Endothelial cell (in vitro differentiated cells): ENCODE measurements around the gene EMILIN1. TPM values are rescaled to one million over a fixed set of nuclear protein-coding genes. Genes with fewer than 3 reads are reported as not detected.

ENCODE experiments used
- DNase-seq: peaks from one replicate; pipeline ENCODE4 v3.0.0; 2021; ENCODE audit warnings: low spot score
- H3K27ac Mint-ChIP-seq: one replicate; pipeline ENCODE4 v1.8.0; 2021; ENCODE audit warnings: mixed read lengths, inconsistent platforms; ENCODE audit not compliant: unreplicated experiment
- H3K27me3 Mint-ChIP-seq: one replicate; pipeline ENCODE4 v1.8.0; 2021; ENCODE audit warnings: mild to moderate bottlenecking, moderate library complexity, mixed read lengths, inconsistent platforms; ENCODE audit not compliant: unreplicated experiment
- H3K36me3 Mint-ChIP-seq: one replicate; pipeline ENCODE4 v1.8.0; 2021; ENCODE audit warnings: mild to moderate bottlenecking, low read depth, mixed read lengths, inconsistent platforms; ENCODE audit not compliant: unreplicated experiment
- H3K4me1 Mint-ChIP-seq: one replicate; pipeline ENCODE4 v1.8.0; 2021; ENCODE audit warnings: mild to moderate bottlenecking, mixed read lengths, inconsistent platforms; ENCODE audit not compliant: unreplicated experiment
- H3K4me3 Mint-ChIP-seq: one replicate; pipeline ENCODE4 v1.8.0; 2021; ENCODE audit warnings: mild to moderate bottlenecking, mixed read lengths, inconsistent platforms; ENCODE audit not compliant: unreplicated experiment
- H3K9me3 Mint-ChIP-seq: one replicate; pipeline ENCODE4 v1.8.0; 2021; ENCODE audit warnings: mixed read lengths, inconsistent platforms; ENCODE audit not compliant: unreplicated experiment
- CTCF ChIP-seq: fragments of 200-600 bp; sonication (generic); IDR thresholded peaks from one replicate; pipeline ENCODE4 v1.5.0; 2021; ENCODE audit warnings: antibody characterized with exemption; ENCODE audit not compliant: unreplicated experiment
- total RNA-seq: library from RNA; stranded (reverse); fragmentation: NEBNext Ultra II Directional; extraction: Animal tissue kit (Norgen Biotek cat#: 25700); gene quantifications from one replicate; pipeline ENCODE4 v1.2.1, GENCODE V29; 2021; ENCODE audit not compliant: unreplicated experiment

EMILIN1 gene
- total RNA-seq, 1 donor from 2014 or later = 2.1 TPM

GRCh38 chr2:27079233-27080139, 1.1 kb downstream of the EMILIN1 start:
- H3K4me3 Mint-ChIP-seq = no peak overlapping the region
- peaks cover 32% of the 10 kb centered on the region for H3K4me1 Mint-ChIP-seq
- H3K36me3 Mint-ChIP-seq = peaks cover 3% of the 10 kb centered on the region
- no peak for DNase-seq
- H3K27me3 Mint-ChIP-seq = peaks cover 18% of the 10 kb centered on the region
- H3K9me3 Mint-ChIP-seq = no peaks in the 10 kb centered on the region
- no peak overlapping the region for H3K27ac Mint-ChIP-seq
- no peak for TF ChIP-seq CTCF

- Mint-ChIP-seq H3K36me3 (peaks cover 3% of the 10 kb centered on the region), H3K4me1 (peaks cover 26% of the 10 kb centered on the region), H3K9me3 (no peaks in the 10 kb centered on the region), H3K4me3 (no peak overlapping the region), H3K27me3 (peaks cover 20% of the 10 kb centered on the region), H3K27ac (no peak overlapping the region)
- TF ChIP-seq CTCF = no peak
- DNase-seq = no peak
Measured at GRCh38 chr2:27080140-27080469, 1.7 kb downstream of the EMILIN1 start.

- DNase-seq = no peak
- H3K27me3 Mint-ChIP-seq = peaks cover 20% of the 10 kb centered on the region
- H3K27ac Mint-ChIP-seq = no peak overlapping the region
- no peaks in the 10 kb centered on the region for H3K9me3 Mint-ChIP-seq
- no peak for TF ChIP-seq CTCF
- peaks cover 3% of the 10 kb centered on the region for H3K36me3 Mint-ChIP-seq
- H3K4me1 Mint-ChIP-seq = peaks cover 21% of the 10 kb centered on the region
- H3K4me3 Mint-ChIP-seq = peak overlapping the region; percentile 31
Measured at GRCh38 chr2:27080603-27080936, 2.2 kb downstream of the EMILIN1 start.

GRCh38 chr2:27081984-27082772, 3.8 kb downstream of the EMILIN1 start:
- no peak overlapping the region for H3K4me3 Mint-ChIP-seq
- peaks cover 13% of the 10 kb centered on the region for H3K4me1 Mint-ChIP-seq

More at GRCh38 chr2:27081984-27082772, 3.8 kb downstream of the EMILIN1 start:
- no peak for TF ChIP-seq CTCF
- no peaks in the 10 kb centered on the region for H3K36me3 Mint-ChIP-seq
- H3K27ac Mint-ChIP-seq = no peak overlapping the region
- no peak for DNase-seq
- H3K9me3 Mint-ChIP-seq = no peaks in the 10 kb centered on the region
- H3K27me3 Mint-ChIP-seq = peaks cover 20% of the 10 kb centered on the region
